Testis (tissue), 3 donors: ENCODE data around the gene EFCAB13. TPM values are rescaled to one million over a fixed set of nuclear protein-coding genes. Genes with fewer than 3 reads are reported as not detected.

Source experiments
- DNase-seq: peaks from one replicate; pipeline ENCODE4 v3.0.0-alpha.2; 2019
- H3K27ac ChIP-seq, 2 donors: fragments of 200-600 bp; sonication (generic); one replicate each; pipeline ENCODE4 v1.5.1; 2019
- H3K27me3 ChIP-seq: fragments of 200-600 bp; sonication (generic); one replicate; pipeline ENCODE4 v1.5.1; 2019
- H3K36me3 ChIP-seq: fragments of 200-600 bp; sonication (generic); one replicate; pipeline ENCODE4 v1.5.1; 2017; ENCODE audit warnings: low read depth; ENCODE audit errors: missing control alignments
- H3K4me1 ChIP-seq: fragments of 200-600 bp; sonication (generic); one replicate; pipeline ENCODE4 v1.5.1; 2019
- H3K4me3 ChIP-seq, 2 donors: fragments of 200-600 bp; sonication (generic); one replicate each; pipeline ENCODE4 v1.5.1; 2017 to 2019
- H3K9me3 ChIP-seq: fragments of 200-600 bp; sonication (generic); one replicate; pipeline ENCODE4 v1.5.1; 2017
- CTCF ChIP-seq, 3 experiments: fragments of 450-650 bp in 2 of 3; fragments of 200-600 bp in 1 of 3; sonication (generic) in 1 of 3; IDR thresholded peaks; one replicate each; pipeline ENCODE4 v1.5.1; 2016 to 2019; ENCODE audit warnings: antibody characterized with exemption in 3 of 3, mild to moderate bottlenecking in 2 of 3, moderate library complexity in 1 of 3
- POLR2A ChIP-seq: fragments of 450-650 bp; IDR thresholded peaks from one replicate; pipeline ENCODE4 v1.6.1; 2017; ENCODE audit warnings: antibody characterized with exemption, mild to moderate bottlenecking, moderate library complexity
- WGBS, 2 donors: methylation state at CpG; one replicate each; pipeline ENCODE4 v1.1.5; 2018; 5-methylcytosine and 5-hydroxymethylcytosine counted together
- intact Hi-C: fragments of 100-400 bp; cut with DNase I; formaldehyde crosslinking; loops from one replicate; pipeline ENCODE4 v1.15.1; 2023; ENCODE audit warnings: low total_unique reads
- polyA plus RNA-seq: library from polyadenylated mRNA; stranded (reverse); fragments of 350-450 nt; fragmentation: Illumina TruSeq; extraction: RNeasy Lipid Tissue Mini Kit (QIAGEN cat#74804); gene quantifications from one replicate; pipeline ENCODE4 v1.2.3, GENCODE V29; 2014; ENCODE audit warnings: low read depth, low replicate concordance; ENCODE audit not compliant: insufficient read depth
- total RNA-seq, 2 donors: library from RNA; depleted of rRNA; stranded (reverse); fragments of >200 nt; gene quantifications; one replicate each; pipeline ENCODE4 v1.2.3, GENCODE V29; 2016

The EFCAB13 gene
- total and polyA plus RNA-seq, 3 donors from 2014 or later: 22.9 to 37.7 (median 23.2) TPM

GRCh38 chr17:47335101-47335936, 11.6 kb downstream of the EFCAB13 start:
- intact Hi-C loops: no loop called here
- H3K36me3 ChIP-seq: no peaks in the 10 kb centered on the region
- DNase-seq: no peak
- no peak for TF ChIP-seq POLR2A
- TF ChIP-seq CTCF (IDR thresholded peaks at IDR 0.05): no peak
- no peaks in the 10 kb centered on the region for H3K9me3 ChIP-seq
- H3K4me3 ChIP-seq: no peak overlapping the region
- no peak overlapping the region for H3K27ac ChIP-seq
- WGBS, 2 donors: 80 to 87% methylated on average over 4 of the region's 4 CpGs
- H3K4me1 ChIP-seq: no peaks in the 10 kb centered on the region
- no peaks in the 10 kb centered on the region for H3K27me3 ChIP-seq

- no peaks in the 10 kb centered on the region for H3K36me3 ChIP-seq
- H3K27me3 ChIP-seq: no peaks in the 10 kb centered on the region
- no peaks in the 10 kb centered on the region for H3K4me1 ChIP-seq
- H3K9me3 ChIP-seq: no peaks in the 10 kb centered on the region
- 97 to 98% methylated on average over 3 of the region's 3 CpGs for WGBS, 2 donors
- DNase-seq: no peak
- no peak overlapping the region for H3K27ac ChIP-seq
- intact Hi-C loops: no loop called here
- TF ChIP-seq POLR2A (no peak), CTCF (IDR thresholded peaks at IDR 0.05) (no peak)
- H3K4me3 ChIP-seq: no peak overlapping the region
These were observed 14.3 kb downstream of the EFCAB13 start for GRCh38 chr17:47338026-47338425.

GRCh38 chr17:47352848-47353247, 29.1 kb downstream of the EFCAB13 start:
- no peak for TF ChIP-seq POLR2A
- intact Hi-C loops: no loop called here
- Histone ChIP-seq H3K36me3 (no peaks in the 10 kb centered on the region), H3K4me3 (no peak overlapping the region), H3K4me1 (no peaks in the 10 kb centered on the region), H3K27ac (no peak overlapping the region), H3K9me3 (no peaks in the 10 kb centered on the region), H3K27me3 (no peaks in the 10 kb centered on the region)
- DNase-seq: no peak
- WGBS, 2 donors: 86 to 88% methylated on average over 1 of the region's 1 CpG

- no peak for DNase-seq
- no peak overlapping the region for H3K4me3 ChIP-seq
- H3K27ac ChIP-seq: no peak overlapping the region
- no peaks in the 10 kb centered on the region for H3K27me3 ChIP-seq
- intact Hi-C loops: no loop called here
- H3K36me3 ChIP-seq: no peaks in the 10 kb centered on the region
- no peaks in the 10 kb centered on the region for H3K9me3 ChIP-seq
- no peak for TF ChIP-seq CTCF (IDR thresholded peaks at IDR 0.05)
- WGBS, 2 donors: 69% methylated on average over 1 of the region's 1 CpG
- no peaks in the 10 kb centered on the region for H3K4me1 ChIP-seq
These were observed 34.9 kb downstream of the EFCAB13 start for GRCh38 chr17:47358652-47359051.

DNA sequence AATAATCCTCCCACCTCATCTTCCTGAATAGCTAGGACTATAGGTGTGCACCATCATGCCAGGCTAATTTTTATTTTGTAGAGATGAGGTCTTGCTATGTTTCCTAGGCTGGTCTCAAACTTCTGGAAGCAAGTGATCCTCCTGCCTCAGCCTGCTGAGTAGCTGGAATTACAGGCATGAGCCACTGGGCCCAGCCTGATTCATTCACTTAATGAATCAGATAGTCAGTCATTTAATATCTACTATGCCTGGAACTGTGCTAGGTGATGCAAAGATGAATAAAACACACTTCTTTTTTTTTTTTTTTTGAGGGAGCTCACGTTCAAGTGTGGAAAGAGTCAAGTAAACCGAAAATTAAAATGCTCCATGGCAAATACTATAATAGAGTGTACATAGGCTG, 39.4 kb downstream of the EFCAB13 start:
- intact Hi-C loops: no loop called here

More for the DNA sequence above, 39.4 kb downstream of the EFCAB13 start:
- Histone ChIP-seq H3K9me3 (no peaks in the 10 kb centered on the region), H3K27me3 (no peaks in the 10 kb centered on the region), H3K4me3 (no peak overlapping the region), H3K4me1 (no peaks in the 10 kb centered on the region), H3K36me3 (no peaks in the 10 kb centered on the region), H3K27ac (no peak overlapping the region)
- no peak for DNase-seq
- no peak for TF ChIP-seq POLR2A
- no peak for TF ChIP-seq CTCF (IDR thresholded peaks at IDR 0.05)
- 87 to 90% methylated on average over 2 of the region's 2 CpGs for WGBS, 2 donors
